Endometrial microvascular endothelial cells (primary cell): ENCODE measurements around the gene KCNH6. TPM values are rescaled to one million over a fixed set of nuclear protein-coding genes. Genes with fewer than 3 reads are reported as not detected.

Source experiments
- in situ Hi-C: cut with HindIII; loops from 2 replicates; pipeline ENCODE4 v1.10.0; 2017; ENCODE audit warnings: low sequenced_read_pairs, low pct_unique_long_range_greater_than_20kb; ENCODE audit errors: inconsistent ontology term
- total RNA-seq: library from RNA; depleted of rRNA; stranded (reverse); fragments of >200 nt; gene quantifications from one replicate; pipeline ENCODE4 v1.2.3, GENCODE V29; 2015; ENCODE audit errors: inconsistent ontology term

KCNH6 gene
- not detected for total RNA-seq

- in situ Hi-C loops = no loop called here
These were observed at the start of gene KCNH6 for GRCh38 chr17:63523253-63523855. Gene KCNH6, plus strand, starts transcription at chr17:63523358. Its CDS starts 56 bp downstream, at chr17:63523414.

GRCh38 chr17:63474174-63474573 is 49.0 kb upstream of the KCNH6 start:
- in situ Hi-C loops = no loop called here

GRCh38 chr17:63474586-63475460 is 48.3 kb upstream of the KCNH6 start:
- in situ Hi-C loops = no loop called here

GRCh38 chr17:63475491-63476412 is 47.4 kb upstream of the KCNH6 start:
- in situ Hi-C loops = no loop called here

GRCh38 chr17:63476459-63476853 is 46.7 kb upstream of the KCNH6 start:
- in situ Hi-C loops = no loop called here

- in situ Hi-C loops = no loop called here
These were observed 46.2 kb upstream of the KCNH6 start, which contains the start of gene ACE for GRCh38 chr17:63476854-63477479. Gene ACE, plus strand, starts transcription at chr17:63477061. Its CDS starts 34 bp downstream, at chr17:63477095.

GRCh38 chr17:63477480-63478440 is 45.4 kb upstream of the KCNH6 start:
- in situ Hi-C loops = no loop called here

GRCh38 chr17:63478814-63479494 is 44.2 kb upstream of the KCNH6 start:
- in situ Hi-C loops = no loop called here

- in situ Hi-C loops = no loop called here
These were observed 43.5 kb upstream of the KCNH6 start for GRCh38 chr17:63479495-63480184.

GRCh38 chr17:63480192-63480784 is 42.9 kb upstream of the KCNH6 start:
- in situ Hi-C loops = no loop called here

- in situ Hi-C loops = no loop called here
These were observed 42.2 kb upstream of the KCNH6 start for GRCh38 chr17:63480826-63481487.

- in situ Hi-C loops = no loop called here
These were observed 41.7 kb upstream of the KCNH6 start for GRCh38 chr17:63481488-63481870.

GRCh38 chr17:63482509-63482908 is 40.6 kb upstream of the KCNH6 start:
- in situ Hi-C loops = no loop called here

- in situ Hi-C loops = no loop called here
These were observed 40.1 kb upstream of the KCNH6 start for GRCh38 chr17:63483038-63483437.

- in situ Hi-C loops = no loop called here
These were observed 39.2 kb upstream of the KCNH6 start for GRCh38 chr17:63483655-63484575.
